Endothelial cell of umbilical vein (primary cell): ENCODE measurements around the gene ABHD18.

Experiments used
- CTCF ChIP-seq, 2 donors: IDR thresholded peaks; 1 replicate in 1 of 2; 2 replicates in 1 of 2; pipeline ENCODE4 v1.5.1; 2011; ENCODE audit warnings: low read length in 2 of 2, mild to moderate bottlenecking in 2 of 2, moderate library complexity in 2 of 2, control low read depth in 1 of 2, inconsistent platforms in 1 of 2, low read depth in 1 of 2; ENCODE audit not compliant: insufficient read depth in 1 of 2; ENCODE audit errors: extremely low read depth in 1 of 2
- FOS ChIP-seq: IDR thresholded peaks from 2 replicates; pipeline ENCODE4 v1.6.1; 2011; ENCODE audit warnings: mild to moderate bottlenecking, low read length, moderate library complexity, borderline replicate concordance; ENCODE audit not compliant: insufficient read depth
- GATA2 ChIP-seq: IDR thresholded peaks from 2 replicates; pipeline ENCODE4 v1.7.0; 2011; ENCODE audit warnings: low read depth, mild to moderate bottlenecking, moderate library complexity, mixed read lengths, low read length; ENCODE audit not compliant: insufficient read length, insufficient read depth
- MYC ChIP-seq: IDR thresholded peaks from one replicate; pipeline ENCODE4 v1.6.1; 2011; ENCODE audit warnings: mild to moderate bottlenecking, low read depth, low read length

- no peak for TF ChIP-seq CTCF (IDR thresholded peaks at IDR 0.05; ENCODE audit: extremely low read depth in 1 of 2, insufficient read depth in 1 of 2, low read depth in 1 of 2, low read length in 2 of 2)
- no peak for TF ChIP-seq GATA2
- TF ChIP-seq FOS, result no peak
- no peak for TF ChIP-seq MYC
These were observed 64.7 kb downstream of the ABHD18 start for GRCh38 chr4:128029907-128030306.
